Muscle layer of duodenum (tissue), 2 donors: ENCODE measurements around the gene TIMELESS.
"Not testable (repeated sequence)": the region's sequence is repeated elsewhere in the genome, so short reads cannot be mapped to it uniquely, and the experiment has no call there.

Experiments
- H3K27ac ChIP-seq: one replicate; pipeline ENCODE4 v1.7.0; 2013; ENCODE audit warnings: mild to moderate bottlenecking, low read length
- H3K27me3 ChIP-seq: one replicate; pipeline ENCODE4 v1.7.0; 2013; ENCODE audit warnings: low read depth, mild to moderate bottlenecking, control low read depth, low read length
- H3K36me3 ChIP-seq, 2 donors: one replicate each; pipeline ENCODE4 v1.7.0; 2013; ENCODE audit warnings: low read length in 2 of 2, control low read depth in 1 of 2, mild to moderate bottlenecking in 1 of 2; ENCODE audit not compliant: insufficient read depth in 2 of 2, control insufficient read depth in 1 of 2
- H3K4me1 ChIP-seq, 2 donors: one replicate each; pipeline ENCODE4 v1.7.0; 2013; ENCODE audit warnings: low read length in 2 of 2, mild to moderate bottlenecking in 2 of 2, control low read depth in 1 of 2, moderate library complexity in 1 of 2; ENCODE audit not compliant: insufficient read depth in 2 of 2, control insufficient read depth in 1 of 2
- H3K4me3 ChIP-seq, 2 donors: one replicate each; pipeline ENCODE4 v1.7.0; 2013; ENCODE audit warnings: low read length in 2 of 2, low read depth in 1 of 2, mild to moderate bottlenecking in 1 of 2
- H3K9me3 ChIP-seq, 2 donors: one replicate each; pipeline ENCODE4 v1.7.0; 2013; ENCODE audit warnings: low read length in 2 of 2, control low read depth in 1 of 2, mild to moderate bottlenecking in 1 of 2; ENCODE audit not compliant: control insufficient read depth in 1 of 2
- donor health status: healthy.

The TIMELESS gene, protein sequence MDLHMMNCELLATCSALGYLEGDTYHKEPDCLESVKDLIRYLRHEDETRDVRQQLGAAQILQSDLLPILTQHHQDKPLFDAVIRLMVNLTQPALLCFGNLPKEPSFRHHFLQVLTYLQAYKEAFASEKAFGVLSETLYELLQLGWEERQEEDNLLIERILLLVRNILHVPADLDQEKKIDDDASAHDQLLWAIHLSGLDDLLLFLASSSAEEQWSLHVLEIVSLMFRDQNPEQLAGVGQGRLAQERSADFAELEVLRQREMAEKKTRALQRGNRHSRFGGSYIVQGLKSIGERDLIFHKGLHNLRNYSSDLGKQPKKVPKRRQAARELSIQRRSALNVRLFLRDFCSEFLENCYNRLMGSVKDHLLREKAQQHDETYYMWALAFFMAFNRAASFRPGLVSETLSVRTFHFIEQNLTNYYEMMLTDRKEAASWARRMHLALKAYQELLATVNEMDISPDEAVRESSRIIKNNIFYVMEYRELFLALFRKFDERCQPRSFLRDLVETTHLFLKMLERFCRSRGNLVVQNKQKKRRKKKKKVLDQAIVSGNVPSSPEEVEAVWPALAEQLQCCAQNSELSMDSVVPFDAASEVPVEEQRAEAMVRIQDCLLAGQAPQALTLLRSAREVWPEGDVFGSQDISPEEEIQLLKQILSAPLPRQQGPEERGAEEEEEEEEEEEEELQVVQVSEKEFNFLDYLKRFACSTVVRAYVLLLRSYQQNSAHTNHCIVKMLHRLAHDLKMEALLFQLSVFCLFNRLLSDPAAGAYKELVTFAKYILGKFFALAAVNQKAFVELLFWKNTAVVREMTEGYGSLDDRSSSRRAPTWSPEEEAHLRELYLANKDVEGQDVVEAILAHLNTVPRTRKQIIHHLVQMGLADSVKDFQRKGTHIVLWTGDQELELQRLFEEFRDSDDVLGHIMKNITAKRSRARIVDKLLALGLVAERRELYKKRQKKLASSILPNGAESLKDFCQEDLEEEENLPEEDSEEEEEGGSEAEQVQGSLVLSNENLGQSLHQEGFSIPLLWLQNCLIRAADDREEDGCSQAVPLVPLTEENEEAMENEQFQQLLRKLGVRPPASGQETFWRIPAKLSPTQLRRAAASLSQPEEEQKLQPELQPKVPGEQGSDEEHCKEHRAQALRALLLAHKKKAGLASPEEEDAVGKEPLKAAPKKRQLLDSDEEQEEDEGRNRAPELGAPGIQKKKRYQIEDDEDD

DNA sequence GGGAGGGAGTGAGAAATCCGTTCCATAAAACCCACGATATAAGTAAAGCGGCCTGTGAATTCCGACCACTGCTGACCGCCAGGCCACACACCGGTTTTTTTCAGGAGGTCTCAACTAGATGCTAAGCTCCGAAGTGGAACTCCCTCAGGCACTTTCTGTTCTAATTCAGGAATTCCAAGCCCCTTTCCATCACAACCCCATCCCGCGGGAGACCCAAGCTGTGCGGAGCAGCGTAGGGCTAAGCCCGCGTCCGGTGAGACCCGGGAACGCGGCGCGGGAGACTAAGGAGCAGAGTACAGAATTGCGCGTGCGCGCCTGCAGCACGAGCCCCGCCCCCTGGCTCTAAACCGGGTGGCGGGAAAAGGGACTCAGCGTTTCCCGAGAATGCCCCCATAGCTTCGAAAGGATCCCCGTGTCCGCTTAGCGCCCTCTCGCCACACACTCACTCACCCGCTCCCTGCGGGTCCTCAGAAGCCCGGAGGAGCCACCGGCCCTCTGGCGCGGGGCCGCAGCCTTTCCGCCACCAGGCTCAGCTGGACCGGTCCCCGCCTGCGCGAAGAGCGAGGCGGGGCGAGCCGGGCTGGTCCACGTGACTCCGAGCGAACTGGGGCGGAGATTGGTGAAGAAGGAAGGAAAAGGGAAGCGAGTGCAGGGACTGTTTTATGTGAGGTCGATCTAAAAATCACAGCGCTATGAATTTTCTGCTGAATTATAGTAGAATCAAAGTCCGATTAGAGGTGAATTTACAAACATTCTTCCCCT lies at the start of gene TIMELESS:
TIMELESS (minus strand) TSS at position 567 of the 762 bp plus-strand sequence. CDS start 15,256 bp downstream, outside the sequence.
- Histone ChIP-seq H3K27me3 (no peaks in the 10 kb centered on the region), H3K4me3 (peak within 1 kb of the TSS; percentile 91), H3K36me3 (no peaks in the 10 kb centered on the region), H3K4me1 (no peaks in the 10 kb centered on the region), H3K9me3 (no peaks in the 10 kb centered on the region), H3K27ac (peak within 1 kb of the TSS; percentile 88)

DNA sequence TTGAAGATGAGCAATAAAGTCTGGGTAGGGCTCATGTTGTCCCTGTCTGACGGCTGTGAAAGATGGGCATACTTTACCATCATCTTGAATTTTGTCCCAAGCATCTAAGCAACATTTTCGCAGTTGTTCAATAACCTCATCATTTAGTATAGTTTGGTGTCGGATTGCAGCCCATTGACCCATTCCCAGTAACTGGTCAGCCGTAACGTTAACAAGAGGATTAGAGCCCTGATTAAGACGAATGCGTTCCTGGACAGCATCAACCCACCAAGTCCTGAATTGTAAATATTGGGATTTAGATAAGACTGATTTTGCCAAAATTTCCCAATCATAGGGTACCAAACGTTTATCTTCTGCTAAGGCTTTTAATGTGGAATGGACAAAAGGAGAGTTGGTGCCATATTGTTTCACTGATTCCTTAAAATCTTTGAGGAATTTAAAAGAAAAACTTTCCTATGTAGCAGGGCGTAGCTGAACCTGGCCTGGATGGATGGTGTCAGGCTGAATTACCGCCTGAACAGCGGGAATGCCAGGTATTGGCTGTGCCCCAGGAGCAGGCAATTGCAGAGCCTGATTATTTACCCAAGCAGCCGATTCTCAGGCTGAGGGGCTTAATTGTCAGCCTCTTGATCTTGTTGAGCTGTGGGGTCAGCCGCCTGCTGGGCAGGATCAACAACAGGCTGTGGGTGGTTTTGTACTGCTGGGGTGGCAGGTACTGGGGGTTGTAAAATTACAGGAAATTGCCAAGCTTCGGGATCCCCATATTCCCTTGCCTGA lies 49.1 kb upstream of the TIMELESS start:
- not testable (repeated sequence) for H3K9me3 ChIP-seq, H3K4me3 ChIP-seq, H3K27ac ChIP-seq, H3K36me3 ChIP-seq, H3K4me1 ChIP-seq, H3K27me3 ChIP-seq

DNA sequence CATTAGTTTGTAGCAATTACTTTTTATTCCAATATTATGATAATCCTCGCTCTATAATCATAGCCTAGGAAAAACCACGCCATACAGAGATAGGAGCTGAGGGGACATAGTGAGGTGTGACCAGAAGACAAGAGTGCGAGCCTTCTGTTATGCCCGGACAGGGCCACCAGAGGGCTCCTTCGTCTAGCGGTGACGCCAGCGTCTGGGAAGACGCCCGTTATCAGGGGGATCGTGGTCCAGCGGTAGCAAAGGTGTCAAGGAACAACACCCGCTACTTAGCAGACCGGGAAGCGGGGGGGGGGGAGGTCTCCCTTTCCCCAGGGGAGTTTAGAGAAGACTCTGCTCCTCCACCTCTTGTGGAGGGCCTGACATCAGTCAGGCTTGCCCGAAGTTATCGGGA lies 47.5 kb upstream of the TIMELESS start:
- H3K9me3 ChIP-seq, H3K4me3 ChIP-seq, H3K36me3 ChIP-seq, H3K27me3 ChIP-seq, H3K27ac ChIP-seq, H3K4me1 ChIP-seq: not testable (repeated sequence)

DNA sequence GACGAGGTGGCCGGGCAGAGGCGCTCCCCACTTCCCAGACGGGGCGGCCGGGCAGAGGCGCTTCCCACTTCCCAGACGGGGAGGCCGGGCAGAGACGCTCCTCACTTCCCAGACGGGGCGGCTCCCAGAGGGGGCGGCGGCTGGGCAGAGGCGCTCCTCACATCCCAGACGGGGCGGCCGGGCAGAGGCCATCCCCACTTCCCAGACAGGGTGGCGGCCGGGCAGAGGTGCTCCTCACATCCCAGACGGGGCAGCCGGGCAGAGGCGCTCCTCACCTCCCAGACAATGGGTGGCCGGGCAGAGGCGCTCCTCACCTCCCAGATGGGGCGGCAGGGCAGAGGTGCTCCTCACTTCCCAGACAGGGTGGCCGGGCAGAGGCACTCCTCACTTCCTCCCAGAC lies 45.3 kb upstream of the TIMELESS start:
- H3K4me1 ChIP-seq, H3K9me3 ChIP-seq, H3K4me3 ChIP-seq, H3K36me3 ChIP-seq, H3K27me3 ChIP-seq, H3K27ac ChIP-seq: not testable (repeated sequence)

DNA sequence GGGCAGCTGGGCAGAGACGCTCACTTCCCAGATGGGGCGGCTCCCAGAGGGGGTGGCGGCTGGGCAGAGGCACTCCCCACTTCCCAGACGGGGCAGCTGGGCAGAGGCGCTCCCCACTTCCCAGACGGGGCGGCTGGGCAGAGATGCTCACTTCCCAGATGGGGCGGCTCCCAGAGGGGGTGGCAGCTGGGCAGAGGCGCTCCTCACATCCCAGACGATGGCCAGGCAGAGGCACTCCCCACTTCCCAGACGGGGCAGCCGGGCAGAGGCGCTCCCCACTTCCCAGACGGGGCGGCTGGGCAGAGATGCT lies 44.8 kb upstream of the TIMELESS start:
- H3K4me3 ChIP-seq, H3K4me1 ChIP-seq, H3K9me3 ChIP-seq, H3K27me3 ChIP-seq, H3K36me3 ChIP-seq, H3K27ac ChIP-seq: not testable (repeated sequence)

DNA sequence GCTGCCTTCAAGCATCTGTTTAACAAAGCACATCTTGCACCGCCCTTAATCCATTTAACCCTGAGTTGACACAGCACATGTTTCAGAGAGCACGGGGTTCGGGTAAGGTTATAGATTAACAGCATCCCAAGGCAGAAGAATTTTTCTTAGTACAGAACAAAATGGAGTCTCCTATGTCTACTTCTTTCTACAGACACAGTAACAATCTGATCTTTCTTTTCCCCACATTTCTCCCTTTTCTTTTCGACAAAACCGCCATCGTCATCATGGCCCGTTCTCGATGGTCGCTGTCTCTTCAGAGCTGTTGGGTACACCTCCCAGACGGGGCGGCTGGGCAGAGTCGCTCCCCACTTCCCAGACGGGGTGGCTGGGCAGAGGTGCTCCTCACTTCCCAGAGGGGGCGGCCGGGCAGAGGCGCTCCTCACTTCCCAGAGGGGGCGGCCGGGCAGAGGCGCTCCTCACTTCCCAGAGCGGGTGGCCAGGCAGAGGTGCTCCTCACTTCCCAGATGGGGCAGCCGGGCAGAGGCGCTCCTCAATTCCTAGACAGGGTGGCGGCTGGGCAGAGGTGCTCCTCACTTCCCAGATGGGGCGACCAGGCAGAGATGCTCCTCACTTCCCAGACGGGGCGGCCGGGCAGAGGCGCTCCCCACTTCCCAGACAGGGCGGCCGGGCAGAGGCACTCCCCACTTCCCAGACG lies 44.3 kb upstream of the TIMELESS start:
- H3K36me3 ChIP-seq, H3K27me3 ChIP-seq, H3K27ac ChIP-seq, H3K4me3 ChIP-seq, H3K4me1 ChIP-seq, H3K9me3 ChIP-seq: not testable (repeated sequence)

DNA sequence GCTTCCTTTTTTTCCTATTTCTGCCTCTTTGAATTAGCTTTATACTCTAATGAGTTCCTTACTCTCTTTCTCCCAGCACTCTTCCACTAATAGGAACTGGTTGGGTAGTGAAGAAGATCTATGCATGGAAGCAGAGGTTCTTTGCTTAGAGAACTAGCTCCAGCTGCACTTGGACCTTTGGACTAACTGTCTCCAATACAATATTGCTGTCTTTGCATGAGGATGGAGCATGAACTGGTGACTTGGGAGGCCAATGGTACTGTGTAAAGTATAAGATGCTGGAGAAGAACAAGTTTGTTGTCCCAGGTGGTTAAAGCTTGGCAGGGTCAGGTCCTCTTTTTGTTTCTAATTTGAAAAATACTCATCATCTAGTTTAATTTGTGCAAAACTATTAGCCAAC lies 41.1 kb upstream of the TIMELESS start:
- H3K36me3 ChIP-seq: no peaks in the 10 kb centered on the region
- H3K4me3 ChIP-seq: no peak overlapping the region
- peaks cover 0 to 9% of the 10 kb centered on the region in 2 donors for H3K4me1 ChIP-seq
- H3K9me3 ChIP-seq: no peaks in the 10 kb centered on the region
- H3K27me3 ChIP-seq: no peaks in the 10 kb centered on the region
- no peak overlapping the region for H3K27ac ChIP-seq

DNA sequence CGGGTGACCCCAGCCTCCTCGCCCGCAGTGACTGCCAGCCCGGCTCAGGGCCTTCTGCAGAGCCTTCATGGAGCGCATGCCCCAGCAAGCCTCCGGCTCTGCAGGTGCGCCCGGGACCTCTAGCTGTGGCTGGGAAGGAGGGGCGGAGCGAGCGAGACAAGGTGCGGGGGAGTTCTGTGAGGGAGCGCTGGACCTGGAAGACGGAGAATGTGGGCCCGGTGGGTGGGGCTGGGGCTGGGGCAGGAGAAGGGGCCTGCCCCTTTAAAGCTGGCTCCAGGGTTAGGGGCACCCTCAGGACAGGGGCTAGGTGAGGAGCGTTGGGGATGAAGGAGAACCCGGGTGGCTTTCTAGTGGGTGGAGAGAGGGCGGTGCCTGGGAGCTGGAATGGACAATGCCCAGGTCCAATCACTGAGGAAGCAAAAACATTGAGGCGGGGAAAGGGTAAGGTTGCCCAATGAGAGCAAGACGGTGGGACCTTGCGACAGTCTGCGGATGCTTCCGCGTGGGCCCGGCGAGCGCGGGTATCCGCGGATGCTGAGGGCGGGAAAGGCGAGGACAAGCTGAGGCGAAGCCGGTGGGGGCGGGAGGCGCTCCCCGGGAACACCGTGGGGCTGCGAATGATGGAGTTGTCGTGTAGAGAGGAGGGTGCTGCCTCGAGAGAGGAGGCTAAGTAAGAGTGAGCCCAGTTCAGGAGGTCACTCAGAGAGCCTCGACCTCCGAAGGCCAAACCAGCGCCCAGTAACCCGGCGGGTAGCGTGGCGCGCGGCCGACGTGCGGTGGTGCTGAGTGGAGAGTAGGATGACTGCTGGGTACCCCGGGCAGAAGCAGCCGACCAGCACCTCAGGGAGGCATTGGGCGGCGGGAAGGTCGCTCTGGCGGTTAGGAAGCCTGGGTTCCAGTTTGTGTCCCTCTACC lies 39.1 kb upstream of the TIMELESS start, which contains the start of gene GLS2:
GLS2 (minus strand) TSS at position 121 of the 915 bp plus-strand sequence; CDS start at position 78, 43 bp downstream.
- Histone ChIP-seq H3K4me1 (peaks cover 0 to 9% of the 10 kb centered on the region in 2 donors), H3K36me3 (no peaks in the 10 kb centered on the region), H3K9me3 (no peaks in the 10 kb centered on the region), H3K4me3 (peak within 1 kb of the TSS; percentile 57 to 84), H3K27me3 (no peaks in the 10 kb centered on the region), H3K27ac (no peak within 1 kb of the TSS)

DNA sequence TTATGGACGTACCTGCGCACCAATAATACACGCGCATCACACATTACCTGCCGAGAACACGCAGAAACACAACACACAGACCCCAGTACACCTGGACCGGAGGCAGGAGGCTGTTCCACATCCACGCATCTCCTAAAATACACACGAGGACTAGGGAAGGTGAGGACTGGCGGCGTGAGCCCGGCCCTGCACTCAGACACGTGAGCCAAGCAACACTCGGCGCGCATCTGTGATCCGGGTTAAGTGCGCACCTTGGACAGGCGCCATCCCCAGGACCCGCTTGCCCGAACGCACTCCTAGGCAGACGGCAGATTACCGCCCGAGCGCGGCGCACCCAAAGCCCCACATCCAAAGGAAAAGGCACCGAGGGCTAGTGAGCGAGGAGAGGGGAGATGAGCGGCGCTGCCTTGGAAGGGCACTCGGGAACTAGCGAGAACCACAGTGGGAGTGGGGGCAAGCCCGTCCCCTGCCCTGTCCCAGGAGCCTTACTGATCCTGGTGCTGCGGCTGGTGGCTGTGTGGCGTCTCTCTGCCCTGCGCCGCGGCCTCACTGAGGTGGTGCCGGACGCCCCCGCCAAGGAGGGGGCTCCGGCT lies 38.3 kb upstream of the TIMELESS start:
- Histone ChIP-seq H3K27me3 (no peaks in the 10 kb centered on the region), H3K4me1 (peaks cover 0 to 9% of the 10 kb centered on the region in 2 donors), H3K9me3 (no peaks in the 10 kb centered on the region), H3K36me3 (no peaks in the 10 kb centered on the region), H3K27ac (no peak overlapping the region), H3K4me3 (peak overlapping the region; percentile 57 to 84)
